Left renal cortex interstitium (tissue), 4 donors: ENCODE results near the gene ARAP1. TPM values are rescaled to one million over a fixed set of nuclear protein-coding genes. Genes with fewer than 3 reads are reported as not detected.
"Not testable (repeated sequence)": the region's sequence is repeated elsewhere in the genome, so short reads cannot be mapped to it uniquely, and the experiment has no call there.

Source experiments
- DNase-seq, 4 donors: peaks; one replicate each; pipeline ENCODE4 v3.0.0-alpha.2; 2013; ENCODE audit warnings: low read depth in 4 of 4, low spot score in 2 of 4, missing footprints in 1 of 4
- polyA plus RNA-seq, 4 donors: library from polyadenylated mRNA; unstranded; fragments of 120-200 nt; gene quantifications; one replicate each; pipeline ENCODE4 v1.2.1, GENCODE V29; 2013; ENCODE audit not compliant: insufficient read length in 4 of 4

ARAP1 gene
- 10 to 100 TPM; 69.0 to 85.0 (median 78.4) TPM for polyA plus RNA-seq

DNA sequence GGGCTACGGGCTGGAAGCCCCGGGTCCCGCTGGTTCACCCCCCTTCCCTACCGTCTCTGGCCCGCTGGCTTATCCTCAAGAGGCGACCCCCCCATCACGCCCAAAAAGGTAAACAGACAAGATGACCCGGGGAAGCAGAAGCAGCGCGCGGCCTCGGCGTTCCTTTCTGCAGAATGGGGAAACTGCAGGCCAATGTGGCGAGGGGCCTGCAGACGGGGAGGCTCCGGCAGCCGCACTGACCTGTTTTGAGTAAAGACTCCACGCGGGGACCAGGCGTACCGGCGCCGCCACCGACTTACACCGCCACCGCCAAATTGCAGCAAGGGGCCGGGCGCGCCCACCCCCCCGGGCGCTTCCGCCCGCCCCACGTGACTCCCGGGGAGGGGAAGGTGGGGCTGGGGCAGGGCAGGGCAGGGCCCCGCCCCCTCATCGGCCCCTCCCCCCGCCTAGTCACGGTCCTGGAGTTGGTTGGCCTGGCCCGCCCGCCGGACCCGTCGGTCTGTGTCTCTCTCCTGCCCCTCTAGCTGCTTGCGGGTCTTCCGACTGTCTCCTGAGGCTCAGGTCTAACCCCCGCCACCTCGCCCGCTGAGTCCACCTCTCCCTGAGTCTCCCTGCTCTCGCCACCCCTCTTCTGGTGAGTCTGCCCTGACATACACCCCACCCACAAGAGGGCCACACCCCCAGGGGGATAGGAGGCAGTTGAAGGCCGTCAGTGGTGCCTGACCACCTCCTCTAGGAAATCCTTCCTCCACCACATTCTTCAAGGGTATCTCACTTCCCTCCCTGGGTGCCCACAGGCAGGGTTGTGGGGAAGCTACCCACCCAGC, at the start of gene ARAP1:
ARAP1 (minus strand) TSS at position 321 of the 827 bp plus-strand sequence. CDS start 25,280 bp downstream, outside the sequence.
- peak in 3 of 4 donors; percentile 41 to 57 (median 51) for DNase-seq

DNA sequence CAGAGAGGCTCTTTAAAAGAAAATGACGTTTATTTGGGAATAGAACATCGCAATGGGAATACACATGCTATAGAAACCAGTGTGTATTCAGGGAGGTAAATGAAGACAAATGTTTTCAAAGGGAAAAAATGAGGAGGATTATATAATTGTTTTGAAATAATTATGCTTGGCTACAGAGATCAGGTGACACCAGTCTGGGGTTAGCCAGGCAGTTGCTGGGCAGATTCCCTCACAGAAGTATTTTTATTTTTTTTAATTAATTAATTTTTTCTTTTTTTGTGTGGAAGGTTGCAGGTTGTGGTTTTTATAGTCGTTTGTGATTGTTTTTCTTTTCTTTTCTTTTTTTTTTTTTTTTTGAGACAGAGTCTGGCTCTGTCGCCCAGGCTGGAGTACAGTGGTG, 47.2 kb upstream of the ARAP1 start:
- DNase-seq: no peak

DNA sequence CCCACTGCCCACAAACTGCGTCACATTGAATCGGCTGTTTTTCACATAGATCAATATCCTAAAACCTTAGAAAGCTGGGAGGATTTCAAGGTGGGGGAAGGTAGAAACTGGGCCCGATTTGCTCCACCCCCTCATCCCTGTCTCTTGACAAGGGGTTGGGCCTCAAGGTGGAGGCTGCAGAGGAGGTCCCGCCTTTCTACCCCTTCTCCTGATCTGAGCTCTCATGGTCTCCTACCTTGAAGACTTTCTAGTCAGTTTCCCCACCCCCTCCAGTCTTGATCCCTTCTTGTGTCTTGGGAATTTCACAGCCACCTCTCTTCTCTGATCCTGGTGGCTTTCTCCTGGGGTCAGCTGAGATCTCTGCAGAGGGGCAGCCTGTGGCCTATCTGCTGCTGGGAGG, 46.2 kb upstream of the ARAP1 start:
- no peak for DNase-seq

- peak; percentile 94 to 99 (median 96) for DNase-seq
These were observed 41.5 kb upstream of the ARAP1 start, which contains the start of gene STARD10 for GRCh38 chr11:72793425-72794367. Gene STARD10 (minus strand): TSS chr11:72794047. CDS start chr11:72781181, 12,866 bp downstream.

DNA sequence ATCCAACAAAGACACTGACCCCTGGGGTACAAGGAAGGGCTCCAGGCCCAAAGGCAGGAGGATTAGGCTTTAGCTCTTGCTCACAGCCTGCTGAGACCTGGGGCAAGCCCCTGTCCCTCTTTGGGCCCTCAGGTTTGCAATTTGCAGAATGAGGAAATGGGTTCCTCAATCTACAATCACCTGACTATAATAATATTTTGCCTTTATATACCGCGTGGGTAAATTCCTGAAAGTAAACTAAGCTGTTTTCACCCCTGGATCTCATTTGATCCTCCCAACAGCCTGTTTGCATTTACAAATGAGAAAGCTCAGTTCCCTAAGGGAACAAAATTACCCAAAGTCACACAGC, 40.8 kb upstream of the ARAP1 start:
- DNase-seq: no peak

DNA sequence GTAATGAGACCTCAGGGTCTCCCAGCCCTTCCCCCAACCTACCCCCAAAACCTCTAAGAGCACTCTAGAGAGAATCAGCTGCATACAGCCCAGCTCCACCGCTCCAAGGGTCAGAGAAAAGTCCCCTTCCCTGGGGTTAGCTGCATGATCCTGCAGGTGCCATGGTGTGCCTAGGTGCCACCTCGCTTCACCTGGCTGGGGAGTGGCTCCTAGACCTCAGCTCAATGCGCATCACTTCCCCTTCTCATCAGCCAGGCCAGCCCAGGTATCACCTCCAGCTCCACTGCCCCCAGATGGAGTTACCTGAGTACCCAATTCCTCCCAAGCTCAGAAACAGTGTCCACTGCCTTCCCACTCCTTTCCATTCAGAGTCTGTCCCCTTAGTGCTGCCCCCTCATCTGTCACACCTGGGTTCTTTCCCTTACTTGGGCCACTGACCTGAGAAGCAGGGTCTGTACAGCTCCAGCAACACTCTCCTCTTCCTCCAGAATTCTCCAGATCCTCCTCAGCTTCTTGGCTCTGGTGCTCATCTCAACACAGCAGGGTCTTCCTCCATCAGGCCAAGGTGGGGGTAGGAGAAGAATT, 40.3 kb upstream of the ARAP1 start:
- no peak for DNase-seq

DNA sequence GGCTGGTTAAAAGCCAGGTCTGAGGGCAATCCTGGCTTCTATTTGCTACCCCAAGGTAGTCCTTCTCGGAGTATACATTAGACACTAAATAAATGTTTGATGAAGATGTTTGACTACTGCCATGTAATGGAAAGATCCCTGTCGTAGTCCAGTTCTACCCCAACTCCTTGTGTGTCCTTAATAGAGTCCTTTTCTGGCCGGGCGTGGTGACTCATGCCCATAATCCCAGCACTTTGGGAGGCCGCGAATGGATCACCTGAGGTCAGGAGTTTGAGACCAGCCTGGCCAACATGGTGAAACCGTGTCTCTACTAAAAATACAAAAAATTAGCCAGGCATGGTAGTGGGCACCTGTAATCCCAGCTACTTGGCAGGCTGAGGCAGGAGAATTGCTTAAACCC, 39.0 kb upstream of the ARAP1 start:
- DNase-seq: not testable (repeated sequence)

- DNase-seq: no peak
These were observed 37.4 kb upstream of the ARAP1 start for GRCh38 chr11:72789493-72790131.

DNA sequence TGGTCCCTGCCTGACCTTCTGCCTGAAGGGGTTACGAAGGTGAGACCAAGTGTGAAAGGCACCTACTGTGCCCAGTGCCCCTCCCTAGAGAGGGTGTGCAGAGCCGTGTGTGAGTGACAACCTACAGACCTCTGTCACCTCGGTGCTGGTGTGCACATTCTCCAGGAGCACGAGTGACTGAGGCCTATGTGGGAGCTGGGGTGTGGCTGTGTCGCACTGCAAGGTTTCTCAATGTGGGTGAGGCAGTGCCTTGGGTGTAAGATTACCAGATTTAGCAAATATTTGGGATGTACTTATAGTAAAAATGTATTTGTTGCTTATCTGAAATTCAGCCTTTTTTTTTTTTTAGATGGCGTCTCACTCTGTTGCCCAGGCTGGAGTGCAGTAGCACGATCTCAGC, 36.0 kb upstream of the ARAP1 start:
- DNase-seq: no peak

- no peak for DNase-seq
These were observed 35.3 kb upstream of the ARAP1 start for GRCh38 chr11:72787216-72788104.

DNA sequence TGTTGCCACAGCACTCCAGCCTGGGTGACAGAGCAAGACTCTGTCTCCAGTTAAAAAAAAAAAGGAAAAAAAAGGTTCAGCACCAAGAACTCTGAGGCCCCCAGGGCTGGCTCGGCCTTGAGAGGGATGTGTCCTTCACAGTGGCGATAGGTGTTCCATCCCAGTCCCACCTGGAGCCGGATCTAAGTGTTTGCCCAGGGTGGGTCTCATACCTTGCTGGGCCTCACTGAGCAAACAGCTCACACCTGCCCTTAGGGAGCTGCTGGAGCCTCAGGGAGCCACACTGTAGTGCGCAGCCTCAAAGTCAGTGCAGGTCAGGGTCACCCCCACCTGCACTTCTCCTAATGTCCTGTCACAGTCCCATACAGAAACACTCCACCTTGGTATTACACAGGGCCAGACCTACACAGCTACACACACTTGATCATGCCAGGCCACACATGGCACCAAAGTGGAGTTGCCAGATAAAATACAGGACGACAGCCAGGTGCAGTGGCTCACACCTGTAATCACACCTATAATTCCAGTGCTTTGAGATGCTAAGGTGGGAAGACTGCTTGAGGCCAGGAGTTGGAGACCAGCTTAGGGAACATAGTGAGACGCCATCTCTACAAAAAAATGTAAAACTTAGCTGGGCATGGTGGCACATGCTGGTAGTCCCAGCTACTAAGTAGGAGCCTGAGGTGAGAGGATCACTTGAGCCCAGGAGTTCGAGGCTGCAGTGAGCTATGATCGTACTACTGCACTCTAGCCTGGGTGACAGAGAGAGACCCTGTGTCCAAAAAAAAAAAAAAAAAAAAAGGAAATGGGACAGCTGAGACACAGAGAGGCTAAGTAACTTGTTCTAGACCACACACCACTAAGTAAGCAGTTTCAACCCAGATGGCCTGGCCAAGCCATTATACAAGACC, 34.4 kb upstream of the ARAP1 start:
- DNase-seq: no peak

DNA sequence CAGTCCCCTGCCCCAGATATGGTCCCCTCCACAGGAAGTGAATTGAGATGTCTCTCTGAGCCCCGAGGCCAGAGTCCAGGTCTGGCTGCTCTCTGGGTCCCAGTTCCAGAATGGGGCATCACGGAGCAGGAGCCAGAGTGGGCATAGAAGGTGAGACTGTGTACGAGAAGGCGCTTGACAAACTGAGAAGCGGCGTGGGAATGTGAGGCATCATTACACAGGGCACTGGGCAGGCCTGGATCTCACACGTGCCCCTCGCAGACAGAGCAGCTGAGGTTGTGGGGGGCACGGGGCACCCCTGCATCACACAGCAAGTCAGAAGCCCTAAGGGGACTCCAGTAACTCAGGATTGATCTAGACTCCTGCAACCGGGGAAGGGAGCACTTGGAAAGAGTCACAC, 32.5 kb upstream of the ARAP1 start:
- no peak for DNase-seq

DNA sequence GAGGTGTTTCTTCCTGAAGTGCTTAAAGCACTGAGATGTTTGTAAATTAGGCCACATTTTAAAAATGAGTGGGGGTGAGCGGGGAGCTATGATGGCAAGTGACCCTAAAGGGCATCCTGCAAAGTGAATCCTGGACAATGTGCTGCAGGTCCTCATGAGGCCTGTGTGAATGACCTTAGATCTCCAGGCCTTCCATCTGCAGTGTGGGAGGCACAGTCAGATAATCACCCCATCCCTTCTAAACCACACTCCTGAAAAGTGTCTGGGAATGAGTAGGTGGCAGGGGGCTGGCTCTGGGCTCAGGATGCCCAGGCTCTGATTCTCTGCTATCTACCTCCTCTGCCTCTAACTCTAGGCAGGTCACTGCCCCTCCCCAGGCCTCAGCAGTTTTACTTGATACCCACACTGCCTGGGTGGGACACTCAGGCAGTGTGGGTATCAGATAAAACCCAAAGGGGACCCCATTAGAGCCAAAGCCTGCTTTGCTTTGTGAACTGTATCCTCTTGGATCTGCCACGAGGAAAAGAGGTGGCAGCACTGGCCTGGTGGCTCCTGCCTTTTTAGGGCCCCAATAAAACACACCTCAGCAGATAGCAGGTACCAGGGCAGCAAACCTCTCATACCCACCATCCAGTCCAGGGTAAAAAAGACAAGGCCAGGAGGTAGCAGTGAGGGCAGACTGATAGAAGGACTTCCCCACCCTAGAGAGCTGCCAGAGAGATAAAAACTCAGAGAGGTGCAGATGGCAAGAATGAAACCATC, 31.1 kb upstream of the ARAP1 start:
- no peak for DNase-seq

GRCh38 chr11:72782081-72782920, 30.1 kb upstream of the ARAP1 start:
- DNase-seq: no peak

DNA sequence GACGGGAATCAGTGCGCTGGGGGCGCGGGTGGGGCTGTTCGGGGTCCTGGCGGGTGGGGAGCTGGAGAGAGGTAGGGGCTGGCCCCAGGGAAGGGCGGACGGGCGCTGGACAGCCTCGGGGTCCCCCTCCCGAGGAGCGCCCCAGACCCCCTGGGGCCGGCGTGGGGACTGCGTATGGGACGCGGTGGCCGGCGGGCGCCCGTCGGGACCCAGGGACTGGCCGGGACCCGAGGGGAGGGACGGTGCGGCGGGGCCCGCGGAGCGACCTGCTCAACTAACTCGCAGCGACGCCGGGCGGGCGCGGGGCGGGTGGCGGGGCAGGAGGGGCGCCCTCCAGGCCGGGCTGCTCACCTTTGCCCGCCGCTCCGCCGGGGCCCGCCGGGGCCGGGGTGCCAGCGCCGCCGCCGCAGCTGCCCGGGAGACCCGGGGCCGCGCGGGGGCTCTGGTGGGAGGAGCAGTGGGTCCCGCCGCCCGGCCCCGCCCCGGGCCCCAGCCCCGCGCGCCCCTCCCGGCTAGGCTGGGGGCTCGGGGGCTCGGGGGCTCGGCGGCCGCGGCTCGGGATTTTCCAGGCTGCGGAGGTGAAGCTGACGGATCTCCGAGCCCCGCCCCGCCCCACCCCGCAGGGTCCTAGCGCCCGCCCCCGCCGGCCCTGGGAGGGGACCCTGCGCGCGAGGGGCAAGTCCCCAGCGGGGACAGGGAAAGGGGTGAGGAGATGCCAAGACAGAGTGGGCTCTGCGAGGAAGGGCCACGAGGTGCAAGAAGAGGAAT, 29.3 kb upstream of the ARAP1 start:
- no peak for DNase-seq

DNA sequence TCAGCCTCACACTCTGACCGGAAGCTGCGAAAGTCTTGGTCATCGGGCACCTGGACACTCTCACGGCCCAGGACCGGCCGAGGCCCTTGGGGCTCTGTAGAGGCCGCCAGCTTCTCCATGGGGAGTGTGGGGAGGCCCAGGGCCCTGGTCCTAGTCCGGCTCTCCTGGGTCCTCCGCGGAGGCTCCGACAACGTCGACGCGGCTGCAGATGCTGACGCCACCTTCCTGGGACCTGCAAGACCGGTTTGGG, 28.8 kb upstream of the ARAP1 start:
- DNase-seq: no peak
